Heart right ventricle (tissue), 16 donors: ENCODE data around the gene ATXN2L. TPM values are rescaled to one million over a fixed set of nuclear protein-coding genes. Genes with fewer than 3 reads are reported as not detected.

Experiments
- ATAC-seq, 8 donors: fragments of 200-7000 bp; cut with Tn5 transposase; one replicate each; pipeline ENCODE4 v1.9.1; 2020; ENCODE audit warnings: mild to moderate bottlenecking in 8 of 8, moderate library complexity in 8 of 8, moderate number of reproducible peaks in 1 of 8
- DNase-seq, 2 donors: peaks; one replicate each; pipeline ENCODE4 v3.0.0-alpha.2; 2020
- H3K27ac ChIP-seq, 10 donors: fragments of 200-600 bp; sonication (generic) in 2 of 10; one replicate each; pipeline versions ENCODE4 v1.5.0 to v1.8.0; 2020 to 2022; ENCODE audit warnings: mild to moderate bottlenecking in 3 of 10
- H3K27me3 ChIP-seq, 7 donors: fragments of 200-600 bp; one replicate each; pipeline ENCODE4 v1.8.0; 2021 to 2022; ENCODE audit warnings: mild to moderate bottlenecking in 2 of 7
- H3K36me3 ChIP-seq, 9 donors: fragments of 200-600 bp; sonication (generic) in 1 of 9; one replicate each; pipeline versions ENCODE4 v1.5.0 to v1.8.0; 2020 to 2022; ENCODE audit warnings: mild to moderate bottlenecking in 2 of 9
- H3K4me1 ChIP-seq, 9 donors: fragments of 200-600 bp; sonication (generic) in 1 of 9; one replicate each; pipeline versions ENCODE4 v1.5.0 to v1.8.0; 2020 to 2022; ENCODE audit warnings: mild to moderate bottlenecking in 4 of 9
- H3K4me3 ChIP-seq, 10 donors: fragments of 200-600 bp; sonication (generic) in 2 of 10; one replicate each; pipeline versions ENCODE4 v1.5.0 to v1.8.0; 2020 to 2022; ENCODE audit warnings: mild to moderate bottlenecking in 7 of 10, moderate library complexity in 2 of 10
- H3K9me3 ChIP-seq, 11 donors: fragments of 200-600 bp in 10 of 11; sonication (generic) in 2 of 11; one replicate each; pipeline versions ENCODE4 v1.5.0 to v1.8.0; 2013 to 2022; ENCODE audit warnings: mild to moderate bottlenecking in 2 of 11, control low read depth in 1 of 11, moderate library complexity in 1 of 11
- WGBS, 2 donors: extraction: QIAGEN DNeasy Blood & Tissue Kit; methylation state at CpG; one replicate each; pipeline ENCODE4 v1.1.7; 2013; ENCODE audit warnings: inconsistent platforms in 1 of 2; 5-methylcytosine and 5-hydroxymethylcytosine counted together
- intact Hi-C, 10 donors: fragments of 100-400 bp; cut with DNase I; formaldehyde crosslinking; loops; one replicate each; pipeline versions ENCODE4 v1.11.1 to v1.14.2; 2022
- polyA plus RNA-seq, 2 donors: library from polyadenylated mRNA; stranded (reverse); fragments of 200-250 nt; gene quantifications; one replicate each; pipeline ENCODE4 v1.2.3, GENCODE V29; 2013
- total RNA-seq, 10 donors: library from RNA; stranded (reverse); fragmentation: NEBNext Ultra II Directional in 3 of 10; extraction: Animal tissue kit (Norgen Biotek cat#: 25700) in 3 of 10; gene quantifications; one replicate each; pipeline versions ENCODE4 v1.2.1 to v1.2.4, GENCODE V29; 2021 to 2023
- TF ChIP-seq, protein P1 (sequence below), 9 donors: fragments of 200-600 bp; sonication (generic) in 2 of 9; IDR thresholded peaks; one replicate each; pipeline versions ENCODE4 v1.5.0 to v1.8.0; 2021 to 2022; ENCODE audit warnings: antibody characterized with exemption in 9 of 9, mild to moderate bottlenecking in 5 of 9, moderate library complexity in 1 of 9
- donor health status: Arrhythmogenic right ventricular cardiomyopathy.
- donor health status: ischemic (EF 13 %, LVEDD 7.1; RV severe dilation, severe dysfunction).
- donor health status: healthy with polysubstance abuse.
- donor health status: DM: no; HTN: yes; CAD: no.
- donor health status: DM: no; HTN: no; CAD: no.
- donor health status: ischemic (EF 25% LVEDD 6.9; RV normal size, moderate dysfunction).
- donor health status: ischemic (EF 25% LVEDD 5.7; RV mildly dilated, moderate dysfunction).
- donor health status: healthy.
- donor health status: DM: yes; HTN: yes; CAD: no.
- donor health status: Ischemic cardiomyopathy.
- donor health status: ischemic (EF 35%, LVEDD 5.7; RV mildly dilated, moderate dysfunction).
- donor health status: nonischemic (EF 11% LVEDD 7.7; RV severe dilation, severe dysfunction).
- donor health status: DM: yes; HTN: yes; CAD: no.
- donor health status: PGD.
- donor health status: ischemic (EF 29% LVEDD 5.4; RV normal size, mild dysfunction).
- donor health status: nonischemic (EF 23%, LVEDD 6.1; RV moderate dilation, normal function).

ATXN2L gene
- total and polyA plus RNA-seq, 12 donors = 36.0 to 99.9 (median 45.9) TPM

DNA sequence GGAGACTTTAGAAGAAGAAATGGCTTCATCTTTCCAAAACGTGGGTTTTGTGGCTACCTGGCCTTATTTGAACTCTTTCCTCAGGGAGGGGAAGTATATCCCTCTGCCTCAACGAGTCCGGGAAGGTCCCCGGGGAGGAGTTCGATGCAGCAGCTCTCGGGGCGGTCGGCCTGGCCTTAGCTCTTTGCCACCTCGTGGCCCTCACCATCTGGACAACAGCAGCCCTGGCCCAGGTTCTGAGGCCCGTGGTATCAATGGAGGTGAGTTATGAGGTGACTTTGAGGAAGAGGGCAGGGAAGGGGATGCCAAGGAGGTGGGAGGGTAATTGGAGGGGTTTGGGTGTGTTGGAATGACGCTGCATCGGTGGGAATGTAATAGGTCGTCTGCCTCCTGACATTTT lies 7.7 kb downstream of the ATXN2L start:
- H3K27me3 ChIP-seq = no peaks in the 10 kb centered on the region
- H3K4me3 ChIP-seq = no peak overlapping the region
- no peak overlapping the region for H3K27ac ChIP-seq
- DNase-seq (no peak), ATAC-seq (no peak)
- peaks cover 0 to 12% (median 6%) of the 10 kb centered on the region in 9 donors for H3K4me1 ChIP-seq
- TF ChIP-seq, protein P1, sequence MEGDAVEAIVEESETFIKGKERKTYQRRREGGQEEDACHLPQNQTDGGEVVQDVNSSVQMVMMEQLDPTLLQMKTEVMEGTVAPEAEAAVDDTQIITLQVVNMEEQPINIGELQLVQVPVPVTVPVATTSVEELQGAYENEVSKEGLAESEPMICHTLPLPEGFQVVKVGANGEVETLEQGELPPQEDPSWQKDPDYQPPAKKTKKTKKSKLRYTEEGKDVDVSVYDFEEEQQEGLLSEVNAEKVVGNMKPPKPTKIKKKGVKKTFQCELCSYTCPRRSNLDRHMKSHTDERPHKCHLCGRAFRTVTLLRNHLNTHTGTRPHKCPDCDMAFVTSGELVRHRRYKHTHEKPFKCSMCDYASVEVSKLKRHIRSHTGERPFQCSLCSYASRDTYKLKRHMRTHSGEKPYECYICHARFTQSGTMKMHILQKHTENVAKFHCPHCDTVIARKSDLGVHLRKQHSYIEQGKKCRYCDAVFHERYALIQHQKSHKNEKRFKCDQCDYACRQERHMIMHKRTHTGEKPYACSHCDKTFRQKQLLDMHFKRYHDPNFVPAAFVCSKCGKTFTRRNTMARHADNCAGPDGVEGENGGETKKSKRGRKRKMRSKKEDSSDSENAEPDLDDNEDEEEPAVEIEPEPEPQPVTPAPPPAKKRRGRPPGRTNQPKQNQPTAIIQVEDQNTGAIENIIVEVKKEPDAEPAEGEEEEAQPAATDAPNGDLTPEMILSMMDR (IDR thresholded peaks at IDR 0.05) = no peak
- H3K36me3 ChIP-seq = peaks cover 26 to 100% (median 90%) of the 10 kb centered on the region in 9 donors
- 88 to 91% methylated on average over 13 of the region's 13 CpGs for WGBS, 2 donors
- intact Hi-C loops = no loop called here
- H3K9me3 ChIP-seq = no peaks in the 10 kb centered on the region

- DNase-seq (no peak), ATAC-seq (peak in 2 of 8 donors; percentile 6 to 15)
- no peak overlapping the region for H3K4me3 ChIP-seq
- TF ChIP-seq, protein P1 (IDR thresholded peaks at IDR 0.05) = no peak
- no peaks in the 10 kb centered on the region for H3K4me1 ChIP-seq
- no peak overlapping the region for H3K27ac ChIP-seq
- H3K9me3 ChIP-seq = no peaks in the 10 kb centered on the region
- no peaks in the 10 kb centered on the region for H3K27me3 ChIP-seq
- H3K36me3 ChIP-seq = peaks cover 26 to 100% (median 83%) of the 10 kb centered on the region in 9 donors
- 94 to 96% methylated on average over 6 to 11 of the region's 14 CpGs for WGBS, 2 donors
- intact Hi-C loops = no loop called here
Observed at GRCh38 chr16:28834349-28834748, 11.6 kb downstream of the ATXN2L start.

GRCh38 chr16:28834873-28835863 lies 12.4 kb downstream of the ATXN2L start:
- 89 to 94% methylated on average over 25 of the region's 25 CpGs for WGBS, 2 donors
- Histone ChIP-seq H3K27ac (no peak overlapping the region), H3K4me1 (no peaks in the 10 kb centered on the region), H3K9me3 (no peaks in the 10 kb centered on the region), H3K27me3 (no peaks in the 10 kb centered on the region), H3K4me3 (no peak overlapping the region), H3K36me3 (peaks cover 26 to 92% (median 75%) of the 10 kb centered on the region in 9 donors)
- intact Hi-C loops = no loop called here
- DNase-seq (no peak), ATAC-seq (peak in 4 of 8 donors; percentile 5 to 33 (median 10))
- TF ChIP-seq, protein P1 (IDR thresholded peaks at IDR 0.05) = no peak

DNA sequence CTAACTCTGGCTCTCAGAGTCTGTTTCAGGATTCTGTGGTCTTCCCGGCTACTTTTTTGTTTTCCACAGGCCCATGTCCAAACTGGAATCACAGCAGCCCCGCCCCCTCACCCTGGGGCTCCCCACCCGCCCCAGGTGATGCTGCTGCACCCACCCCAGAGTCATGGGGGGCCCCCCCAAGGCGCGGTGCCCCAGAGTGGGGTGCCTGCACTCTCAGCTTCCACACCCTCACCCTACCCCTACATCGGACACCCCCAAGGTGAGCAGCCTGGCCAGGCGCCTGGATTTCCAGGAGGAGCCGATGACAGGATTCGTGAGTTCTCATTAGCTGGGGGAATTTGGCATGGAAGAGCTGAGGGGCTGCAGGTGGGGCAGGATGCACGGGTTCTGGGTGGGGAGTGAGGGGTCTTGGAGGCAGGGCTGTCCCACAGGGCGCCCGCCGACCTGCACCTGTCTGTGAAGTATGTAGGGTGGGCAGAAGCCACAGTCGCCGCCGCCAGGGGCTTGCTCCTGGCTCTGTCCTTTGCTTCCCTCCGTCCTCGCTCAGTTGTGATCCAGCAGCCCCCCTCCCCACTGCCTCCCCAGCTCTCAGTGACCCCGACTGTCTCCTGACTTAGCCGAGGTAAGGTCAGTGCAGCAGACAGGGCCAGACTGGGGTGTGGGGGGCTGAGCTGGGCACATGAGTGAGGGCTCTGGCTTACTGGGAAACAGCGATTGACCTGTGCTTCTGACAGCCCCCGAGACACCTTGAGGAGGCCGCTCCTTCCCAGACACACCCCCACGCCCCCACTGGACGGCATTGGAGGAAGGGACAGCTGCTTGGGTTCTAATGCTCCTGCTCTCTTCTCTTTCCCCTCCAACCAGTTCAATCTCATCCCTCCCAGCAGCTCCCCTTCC lies 13.3 kb downstream of the ATXN2L start:
- TF ChIP-seq, protein P1 (IDR thresholded peaks at IDR 0.05) = no peak
- H3K4me1 ChIP-seq = no peaks in the 10 kb centered on the region
- WGBS, 2 donors = 92 to 93% methylated on average over 25 of the region's 25 CpGs
- DNase-seq (no peak), ATAC-seq (peak in 3 of 8 donors; percentile 15 to 28 (median 19))
- H3K9me3 ChIP-seq = no peaks in the 10 kb centered on the region
- no peaks in the 10 kb centered on the region for H3K27me3 ChIP-seq
- no peak overlapping the region for H3K27ac ChIP-seq
- H3K36me3 ChIP-seq = peaks cover 21 to 87% (median 65%) of the 10 kb centered on the region in 9 donors
- intact Hi-C loops = no loop called here
- no peak overlapping the region for H3K4me3 ChIP-seq
